ENCODE data around the gene SIVA1.

SIVA1 gene

GRCh38 chr14:104707608-104708595 is 45.0 kb upstream of the SIVA1 start:
- no peak for TF ChIP-seq CTCF (conservative IDR thresholded peaks at IDR 0.05; ENCODE audit: low read depth, low read length)
- DNase-seq (ENCODE audit: low read depth) = no peak
- H3K4me3 ChIP-seq (ENCODE audit: low read length) = no peak overlapping the region

- TF ChIP-seq CTCF (conservative IDR thresholded peaks at IDR 0.05; ENCODE audit: low read depth, low read length) = peak; percentile 97
- DNase-seq (ENCODE audit: low read depth) = no peak
- H3K4me3 ChIP-seq (ENCODE audit: low read length) = no peak overlapping the region
Measured at GRCh38 chr14:104708606-104709268, 44.2 kb upstream of the SIVA1 start.

- no peak for DNase-seq (ENCODE audit: low read depth)
- H3K4me3 ChIP-seq (ENCODE audit: low read length) = no peak overlapping the region
- no peak for TF ChIP-seq CTCF (conservative IDR thresholded peaks at IDR 0.05; ENCODE audit: low read depth, low read length)
Measured at GRCh38 chr14:104709387-104710039, 43.4 kb upstream of the SIVA1 start.

GRCh38 chr14:104710071-104710735 is 42.7 kb upstream of the SIVA1 start:
- H3K4me3 ChIP-seq (ENCODE audit: low read length) = no peak overlapping the region
- TF ChIP-seq CTCF (conservative IDR thresholded peaks at IDR 0.05; ENCODE audit: low read depth, low read length) = no peak
- no peak for DNase-seq (ENCODE audit: low read depth)

GRCh38 chr14:104712881-104713734 is 39.8 kb upstream of the SIVA1 start:
- H3K4me3 ChIP-seq (ENCODE audit: low read length) = no peak overlapping the region
- no peak for TF ChIP-seq CTCF (conservative IDR thresholded peaks at IDR 0.05; ENCODE audit: low read depth, low read length)
- no peak for DNase-seq (ENCODE audit: low read depth)

GRCh38 chr14:104714066-104714465 is 38.9 kb upstream of the SIVA1 start:
- no peak overlapping the region for H3K4me3 ChIP-seq (ENCODE audit: low read length)
- no peak for TF ChIP-seq CTCF (conservative IDR thresholded peaks at IDR 0.05; ENCODE audit: low read depth, low read length)
- no peak for DNase-seq (ENCODE audit: low read depth)

Data from retinal pigment epithelial cell (primary cell).